T47D (cell line): ENCODE data around the gene FAM222A.
A peak's percentile ranks its signal among the peaks of the same experiment; 100 is the strongest.

Source experiments
- DNase-seq, 2 experiments: peaks; one replicate each; pipeline versions ENCODE4 v3.0.0 to v3.0.0-alpha.2; 2011 to 2012; ENCODE audit warnings: low read depth in 1 of 2, low spot score in 1 of 2
- JUND ChIP-seq: IDR thresholded peaks from 2 replicates; pipeline ENCODE4 v1.6.1; 2012; ENCODE audit warnings: low read depth
- in situ Hi-C: cut with HindIII; loops from 2 replicates; pipeline ENCODE4 v1.10.0; 2016; ENCODE audit warnings: low sequenced_read_pairs, low pct_unique_long_range_greater_than_20kb

Gene FAM222A

GRCh38 chr12:109778684-109779083, 65.1 kb downstream of the FAM222A start:
- DNase-seq: no peak
- TF ChIP-seq JUND: no peak
- in situ Hi-C loops: no loop called here

- DNase-seq: peak in 1 of 2 experiments; percentile 57
- TF ChIP-seq JUND: no peak
- in situ Hi-C loops: no loop called here
Observed at GRCh38 chr12:109779382-109779781, 65.8 kb downstream of the FAM222A start.

- TF ChIP-seq JUND: no peak
- DNase-seq: no peak
- in situ Hi-C loops: no loop called here
Observed at GRCh38 chr12:109781668-109782325, 68.2 kb downstream of the FAM222A start.

DNA sequence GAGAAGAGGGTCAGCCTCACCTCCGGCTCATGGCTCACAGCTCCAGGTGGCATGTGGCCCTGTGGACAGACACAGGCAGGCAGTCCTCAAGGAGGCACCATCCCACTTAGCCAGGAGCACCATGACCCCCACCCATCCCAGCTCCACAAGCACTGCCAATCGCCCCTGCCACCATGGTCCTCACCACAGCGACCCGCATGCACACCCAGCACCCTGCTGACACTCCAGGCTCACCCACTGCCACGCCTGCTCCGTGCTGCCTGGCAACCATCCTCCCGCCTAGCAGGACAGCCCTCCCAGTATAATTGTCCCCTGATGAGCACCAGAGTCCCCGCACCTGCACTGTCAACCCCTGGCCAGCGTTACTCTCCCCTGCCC, 68.7 kb downstream of the FAM222A start:
- no peak for TF ChIP-seq JUND
- no peak for DNase-seq
- in situ Hi-C loops: no loop called here

DNA sequence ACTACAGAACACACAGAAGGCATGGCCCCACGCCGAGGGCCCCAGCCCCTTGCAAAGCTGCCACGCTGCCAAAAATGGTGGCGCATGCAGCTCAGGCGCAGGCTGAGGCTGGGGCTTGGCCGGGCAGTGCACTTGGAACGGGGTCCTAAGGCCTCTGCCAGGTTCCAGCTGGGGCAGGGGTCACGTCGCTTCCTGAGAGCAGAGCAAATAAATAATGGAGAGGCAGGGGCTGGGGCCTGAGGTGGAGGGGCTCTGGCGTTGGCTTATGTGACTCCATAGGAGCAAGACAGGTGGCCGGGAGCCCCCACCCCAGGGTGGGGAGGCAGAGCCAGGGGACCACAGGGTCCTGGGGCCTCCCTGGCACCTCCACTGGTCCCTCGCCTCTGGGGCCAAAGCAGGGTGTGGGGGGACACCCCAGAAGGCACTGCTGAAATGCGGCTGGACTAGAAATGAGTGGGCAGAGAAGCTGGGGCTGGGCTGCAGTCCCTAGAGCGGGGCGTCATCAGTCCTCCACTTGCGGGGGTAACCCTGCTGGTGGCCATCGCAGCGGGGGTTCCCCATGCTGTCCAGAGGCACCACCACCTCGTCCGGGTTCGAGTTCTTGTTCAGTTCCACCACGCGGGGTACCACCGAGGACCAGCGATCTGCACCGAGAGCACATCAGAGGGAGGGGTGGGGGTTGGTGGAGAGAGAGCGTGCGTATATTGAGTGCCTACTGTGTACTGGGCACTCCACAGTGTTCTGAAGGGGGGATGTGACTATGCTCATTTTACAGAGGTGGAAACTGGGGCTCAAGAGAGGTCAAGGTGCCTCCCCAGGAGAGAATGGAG, 69.7 kb downstream of the FAM222A start:
- in situ Hi-C loops: no loop called here
- no peak for DNase-seq

DNA sequence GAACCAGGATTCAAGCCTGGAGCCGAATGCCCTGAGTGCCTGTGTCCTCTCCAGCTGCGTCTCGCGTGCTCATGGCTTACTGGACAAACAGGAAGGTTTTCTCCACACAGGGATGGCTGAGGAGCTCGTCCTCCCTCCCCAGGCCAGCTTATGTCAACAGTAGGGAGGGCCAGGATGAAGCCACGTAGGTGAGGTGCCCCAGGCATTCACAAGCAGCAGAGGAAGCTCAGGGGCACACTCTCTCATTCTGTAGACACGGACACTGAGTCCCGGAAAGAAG, 70.3 kb downstream of the FAM222A start:
- peak; percentile 77 to 93 for DNase-seq
- in situ Hi-C loops: no loop called here
- TF ChIP-seq JUND: no peak

More for the DNA sequence above, 69.7 kb downstream of the FAM222A start:
- no peak for TF ChIP-seq JUND

- in situ Hi-C loops: no loop called here
- no peak for DNase-seq
- no peak for TF ChIP-seq JUND
Observed at GRCh38 chr12:109785854-109786253, 72.2 kb downstream of the FAM222A start.

DNA sequence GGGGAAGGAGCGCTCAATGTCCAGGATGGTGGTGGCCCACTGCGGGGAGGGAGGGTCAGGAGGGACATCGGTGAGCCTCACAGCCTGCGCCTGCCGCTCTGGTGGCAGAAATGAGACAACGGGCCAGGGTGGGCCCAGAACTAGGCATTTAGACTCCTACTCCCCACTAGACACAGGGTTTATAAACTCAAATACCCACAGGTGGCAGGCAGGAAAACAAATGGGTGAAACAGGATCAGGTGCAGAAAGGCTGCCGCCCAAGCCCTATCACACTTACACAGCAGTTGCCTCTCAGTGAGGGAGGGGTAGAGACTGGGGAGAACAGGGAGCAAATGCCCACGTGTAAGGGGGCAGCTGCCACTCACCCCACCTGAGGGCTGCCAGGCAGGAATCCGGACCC, 73.2 kb downstream of the FAM222A start:
- DNase-seq: no peak
- in situ Hi-C loops: no loop called here
- TF ChIP-seq JUND: no peak

GRCh38 chr12:109789526-109790048, 76.0 kb downstream of the FAM222A start:
- no peak for TF ChIP-seq JUND
- in situ Hi-C loops: no loop called here
- peak in 1 of 2 experiments; percentile 37 for DNase-seq

DNA sequence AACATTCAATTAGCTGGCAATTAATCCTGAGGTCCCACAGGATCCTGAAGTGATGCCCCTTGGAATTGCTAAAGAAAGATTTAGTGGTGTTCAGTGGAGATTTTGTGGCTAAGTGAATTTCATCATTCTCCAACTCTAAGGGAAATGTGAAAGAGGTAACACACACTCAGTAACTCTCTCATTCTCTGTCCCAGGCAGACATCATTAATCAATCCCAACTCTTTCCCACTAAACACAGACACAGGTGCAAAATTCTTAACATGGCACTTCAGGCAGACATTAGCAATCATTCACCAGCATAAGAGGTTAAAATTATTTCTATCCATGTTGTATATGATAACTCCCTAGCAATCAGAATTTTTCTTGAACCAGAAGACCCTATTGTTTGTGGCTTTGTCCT, 79.4 kb downstream of the FAM222A start:
- in situ Hi-C loops: no loop called here
- DNase-seq: no peak
- no peak for TF ChIP-seq JUND

GRCh38 chr12:109793411-109793810, 79.8 kb downstream of the FAM222A start:
- no peak for DNase-seq
- no peak for TF ChIP-seq JUND
- in situ Hi-C loops: no loop called here

- no peak for TF ChIP-seq JUND
- in situ Hi-C loops: no loop called here
- no peak for DNase-seq
Observed at GRCh38 chr12:109793826-109794501, 80.3 kb downstream of the FAM222A start.

- in situ Hi-C loops: no loop called here
- DNase-seq: no peak
- TF ChIP-seq JUND: no peak
Observed at GRCh38 chr12:109795023-109795422, 81.4 kb downstream of the FAM222A start.
